B cell (primary cell): ENCODE results near the gene CLSTN2. TPM values are rescaled to one million over a fixed set of nuclear protein-coding genes. Genes with fewer than 3 reads are reported as not detected.

ENCODE experiments used
- ATAC-seq: fragments of 200-7000 bp; cut with Tn5 transposase; one replicate; pipeline ENCODE4 v1.10.0; 2021; ENCODE audit warnings: low read depth, mild to moderate bottlenecking, moderate number of reproducible peaks, moderate library complexity
- CTCF ChIA-PET: fragments of 350-600 bp; sonication (Branson Sonifier 250); formaldehyde crosslinking; loops from one replicate; lab custom pipeline; 2021; ENCODE audit warnings: antibody characterized with exemption, inconsistent platforms; lab: Charles Lee
- POLR2A ChIA-PET: fragments of 350-600 bp; sonication (Branson Sonifier 250); formaldehyde crosslinking; loops from one replicate; lab custom pipeline; 2021; ENCODE audit warnings: antibody characterized with exemption; lab: Charles Lee
- DNase-seq: peaks from one replicate; pipeline ENCODE4 v3.0.0; 2013
- H2AFZ ChIP-seq: 2 replicates; pipeline ENCODE4 v1.6.1; 2012; ENCODE audit warnings: mild to moderate bottlenecking, low read depth, low read length; ENCODE audit not compliant: insufficient read depth, poor library complexity, severe bottlenecking
- H3K27ac ChIP-seq, 2 donors: 1 replicate in 1 of 2; 2 replicates in 1 of 2; pipeline ENCODE4 v1.5.1; 2012 to 2013; ENCODE audit warnings: low read length in 2 of 2, mild to moderate bottlenecking in 2 of 2, moderate library complexity in 1 of 2
- H3K27me3 ChIP-seq, 4 experiments: fragments of 200-600 bp in 1 of 4; sonication (generic) in 1 of 4; replicated peaks in 1 of 4; 1 replicate in 2 of 4; 2 replicates in 2 of 4; pipeline versions ENCODE4 v1.6.1 to v1.7.0; 2013 to 2016; ENCODE audit warnings: low read length in 3 of 4, mild to moderate bottlenecking in 2 of 4, mixed read lengths in 1 of 4, moderate library complexity in 1 of 4; ENCODE audit not compliant: insufficient read depth in 4 of 4, control insufficient read depth in 3 of 4; ENCODE audit errors: control extremely low read depth in 1 of 4
- H3K36me3 ChIP-seq, 2 experiments: replicated peaks in 1 of 2; 1 replicate in 1 of 2; 2 replicates in 1 of 2; pipeline versions ENCODE4 v1.6.1 to v1.7.1; 2013; ENCODE audit warnings: low read length in 1 of 2; ENCODE audit not compliant: insufficient read depth in 2 of 2, control insufficient read depth in 1 of 2; ENCODE audit errors: control extremely low read depth in 1 of 2, extremely low read depth in 1 of 2
- H3K4me1 ChIP-seq, 2 donors: fragments of 200-600 bp in 1 of 2; sonication (generic) in 1 of 2; 1 replicate in 1 of 2; 2 replicates in 1 of 2; pipeline versions ENCODE4 v1.5.1 to v1.6.1; 2013 to 2017; ENCODE audit warnings: low read length in 2 of 2; ENCODE audit not compliant: control insufficient read depth in 2 of 2, insufficient read depth in 2 of 2
- H3K4me2 ChIP-seq: replicated peaks from 2 replicates; pipeline ENCODE3; 2012; ENCODE audit warnings: mild to moderate bottlenecking, low read depth, low read length; ENCODE audit not compliant: poor library complexity, severe bottlenecking
- H3K4me3 ChIP-seq, 5 experiments: fragments of 200-600 bp in 1 of 5; sonication (generic) in 1 of 5; 1 replicate in 3 of 5; 2 replicates in 2 of 5; pipeline versions ENCODE4 v1.5.1 to v1.7.0; 2011 to 2016; ENCODE audit warnings: low read length in 4 of 5, mild to moderate bottlenecking in 4 of 5, low read depth in 2 of 5, control low read depth in 1 of 5, moderate library complexity in 1 of 5; ENCODE audit not compliant: insufficient read depth in 1 of 5; ENCODE audit errors: control extremely low read depth in 1 of 5, extremely low read depth in 1 of 5
- H3K79me2 ChIP-seq: fragments of 200-600 bp; sonication (generic); one replicate; pipeline ENCODE4 v1.6.0; 2016; ENCODE audit warnings: low read length; ENCODE audit not compliant: control insufficient read depth, insufficient read depth
- H3K9ac ChIP-seq: fragments of 200-600 bp; sonication (generic); 2 replicates; pipeline ENCODE4 v1.6.1; 2017; ENCODE audit warnings: mild to moderate bottlenecking, low read length, moderate library complexity
- H3K9me3 ChIP-seq, 3 donors: one replicate each; pipeline versions ENCODE4 v1.6.1 to v1.7.1; 2013; ENCODE audit warnings: low read length in 2 of 3; ENCODE audit not compliant: control insufficient read depth in 2 of 3, insufficient read depth in 1 of 3; ENCODE audit errors: control extremely low read depth in 1 of 3
- H4K20me1 ChIP-seq: 2 replicates; pipeline ENCODE4 v1.6.0; 2012; ENCODE audit warnings: mild to moderate bottlenecking, low read length; ENCODE audit not compliant: insufficient read depth, control insufficient read depth, poor library complexity, severe bottlenecking
- H3K27ac Mint-ChIP-seq: one replicate; pipeline ENCODE4 v1.8.0; 2021; ENCODE audit warnings: mixed read lengths
- H3K27me3 Mint-ChIP-seq: one replicate; pipeline ENCODE4 v1.8.0; 2021; ENCODE audit warnings: mixed read lengths
- H3K4me1 Mint-ChIP-seq: one replicate; pipeline ENCODE4 v1.8.0; 2021; ENCODE audit warnings: mixed read lengths
- H3K4me3 Mint-ChIP-seq: one replicate; pipeline ENCODE4 v1.8.0; 2021; ENCODE audit warnings: mixed read lengths
- H3K9me3 Mint-ChIP-seq: one replicate; pipeline ENCODE4 v1.8.0; 2022; ENCODE audit warnings: mixed read lengths; ENCODE audit not compliant: insufficient read depth
- CTCF ChIP-seq: fragments of 200-600 bp; IDR thresholded peaks from one replicate; pipeline ENCODE4 v1.8.0; 2022; ENCODE audit warnings: antibody characterized with exemption, mild to moderate bottlenecking
- EZH2 ChIP-seq: IDR thresholded peaks from 2 replicates; pipeline ENCODE4 v1.6.1; 2012; ENCODE audit warnings: borderline replicate concordance, low read depth, mild to moderate bottlenecking, moderate library complexity, low read length; ENCODE audit not compliant: insufficient read depth, poor library complexity, severe bottlenecking
- WGBS: methylation state at CpG from one replicate; pipeline ENCODE4 v1.1.5; 2013; ENCODE audit warnings: missing lambda C conversion rate; ENCODE audit not compliant: insufficient coverage; 5-methylcytosine and 5-hydroxymethylcytosine counted together
- intact Hi-C: fragments of 100-400 bp; cut with micrococcal nuclease; formaldehyde crosslinking; loops from one replicate; pipeline ENCODE4 v1.10.0; 2022
- polyA plus RNA-seq: library from polyadenylated mRNA; depleted of rRNA; stranded (reverse); fragments of >200 nt; gene quantifications from 2 replicates; pipeline ENCODE4 v1.2.3, GENCODE V29; 2012
- total RNA-seq, 2 donors: library from RNA; stranded (reverse); fragments of 120-200 nt in 1 of 2; gene quantifications; 1 replicate in 1 of 2; 2 replicates in 1 of 2; pipeline versions ENCODE4 v1.2.3 to v1.2.4, GENCODE V29; 2013 to 2022

Gene CLSTN2
- total and polyA plus RNA-seq, 2 donors (not counting 1 experiment from before 2014, with no cell fraction given): not detected

DNA sequence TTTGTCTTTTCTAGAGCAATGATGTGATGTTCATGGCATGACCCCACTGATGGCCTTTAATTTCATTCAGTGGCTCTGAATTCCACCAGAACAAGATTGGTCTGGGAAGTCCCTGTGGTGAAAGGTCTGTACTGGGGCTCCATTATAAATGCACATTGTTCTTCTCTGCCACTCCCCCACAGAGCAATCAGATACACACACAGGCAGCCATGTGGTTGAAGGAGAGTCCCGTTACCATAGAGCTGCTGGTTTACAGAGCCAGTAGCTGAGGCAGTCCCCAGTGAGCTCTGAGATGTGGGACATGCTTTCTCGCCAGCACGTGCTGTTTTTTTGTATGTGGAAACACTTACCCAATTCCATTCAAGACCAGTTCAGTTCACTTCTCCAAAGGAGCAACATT lies 570.2 kb downstream of the CLSTN2 start:
- Mint-ChIP-seq H3K27ac (no peak overlapping the region), H3K27me3 (peaks cover 17% of the 10 kb centered on the region), H3K4me1 (no peaks in the 10 kb centered on the region), H3K4me3 (no peak overlapping the region), H3K9me3 (no peaks in the 10 kb centered on the region)
- Histone ChIP-seq H3K4me1 (no peaks in the 10 kb centered on the region), H4K20me1 (no peaks in the 10 kb centered on the region), H2AFZ (no peak overlapping the region), H3K79me2 (no peaks in the 10 kb centered on the region), H3K36me3 (no peaks in the 10 kb centered on the region), H3K4me3 (no peak overlapping the region), H3K27ac (no peak overlapping the region), H3K9ac (no peak overlapping the region), H3K4me2 (no peak overlapping the region), H3K27me3 (no peaks in the 10 kb centered on the region), H3K9me3 (no peaks in the 10 kb centered on the region)
- WGBS: no CpG with 5 or more reads among the region's 3 CpGs
- ChIA-PET POLR2A (no interaction called here), CTCF (no interaction called here)
- DNase-seq: no peak
- no peak for ATAC-seq
- intact Hi-C loops: no loop called here
- TF ChIP-seq EZH2: no peak
- TF ChIP-seq CTCF: no peak

DNA sequence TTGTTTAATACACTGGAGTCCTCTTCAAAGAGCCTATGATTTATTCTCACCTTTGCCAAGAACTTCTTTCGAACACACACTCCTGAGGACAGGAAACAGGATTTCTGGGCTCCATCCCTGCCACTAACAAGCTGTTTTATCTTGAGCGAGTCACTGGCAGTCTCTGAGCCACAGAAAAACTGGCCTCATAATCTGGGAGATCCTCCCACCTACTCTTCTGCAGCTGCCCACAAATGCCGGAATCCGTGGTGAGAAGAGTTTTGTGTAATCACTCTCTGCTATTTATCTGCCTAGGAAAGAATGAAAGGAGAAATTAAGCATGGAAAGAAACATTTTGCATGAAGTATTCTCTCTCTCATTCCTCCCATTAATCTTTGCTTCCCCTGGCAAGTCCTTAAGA lies 570.9 kb downstream of the CLSTN2 start:
- 67% methylated on average over 1 of the region's 4 CpGs for WGBS
- DNase-seq: no peak
- Histone ChIP-seq H3K9me3 (no peaks in the 10 kb centered on the region), H3K4me3 (no peak overlapping the region), H4K20me1 (no peaks in the 10 kb centered on the region), H3K27me3 (no peaks in the 10 kb centered on the region), H3K4me1 (no peaks in the 10 kb centered on the region), H3K36me3 (no peaks in the 10 kb centered on the region), H2AFZ (no peak overlapping the region), H3K27ac (no peak overlapping the region), H3K9ac (no peak overlapping the region), H3K4me2 (no peak overlapping the region), H3K79me2 (no peaks in the 10 kb centered on the region)
- Mint-ChIP-seq H3K27ac (no peak overlapping the region), H3K4me3 (no peak overlapping the region), H3K4me1 (no peaks in the 10 kb centered on the region), H3K27me3 (peaks cover 15% of the 10 kb centered on the region), H3K9me3 (no peaks in the 10 kb centered on the region)
- intact Hi-C loops: no loop called here
- TF ChIP-seq EZH2 (no peak), CTCF (no peak)
- ATAC-seq: no peak
- CTCF ChIA-PET: no interaction called here
- POLR2A ChIA-PET: no interaction called here
